Urinary bladder (tissue), 4 donors: ENCODE measurements around the gene CSNK1G3. TPM values are rescaled to one million over a fixed set of nuclear protein-coding genes. Genes with fewer than 3 reads are reported as not detected.
"Not testable (repeated sequence)": the region's sequence is repeated elsewhere in the genome, so short reads cannot be mapped to it uniquely, and the experiment has no call there.

Source experiments
- DNase-seq: peaks from one replicate; pipeline ENCODE4 v3.0.0-alpha.2; 2015; ENCODE audit errors: extremely low spot score
- H3K27ac ChIP-seq: one replicate; pipeline ENCODE4 v1.5.1; 2013; ENCODE audit warnings: low read depth, mild to moderate bottlenecking, moderate library complexity
- H3K36me3 ChIP-seq: one replicate; pipeline ENCODE4 v1.6.1; 2013; ENCODE audit warnings: mild to moderate bottlenecking, moderate library complexity; ENCODE audit not compliant: insufficient read depth
- H3K4me1 ChIP-seq: one replicate; pipeline ENCODE4 v1.6.1; 2013; ENCODE audit warnings: mild to moderate bottlenecking, moderate library complexity; ENCODE audit not compliant: insufficient read depth
- H3K4me3 ChIP-seq: one replicate; pipeline ENCODE4 v1.5.1; 2013; ENCODE audit warnings: low read depth, low read length
- WGBS: extraction: QIAGEN DNeasy Blood & Tissue Kit; methylation state at CpG from one replicate; pipeline ENCODE4 v1.1.7; 2013; 5-methylcytosine and 5-hydroxymethylcytosine counted together
- polyA plus RNA-seq: library from polyadenylated mRNA; stranded (reverse); fragments of 200-250 nt; gene quantifications from one replicate; pipeline ENCODE4 v1.2.3, GENCODE V29; 2013
- total RNA-seq: library from RNA; depleted of rRNA; stranded (reverse); fragments of >200 nt; gene quantifications from one replicate; pipeline ENCODE4 v1.2.3, GENCODE V29; 2014
- donor health status: healthy with polysubstance abuse.
- donor health status: healthy.

The CSNK1G3 gene
- total RNA-seq: 166 TPM
- polyA plus RNA-seq: 12.9 TPM

DNA sequence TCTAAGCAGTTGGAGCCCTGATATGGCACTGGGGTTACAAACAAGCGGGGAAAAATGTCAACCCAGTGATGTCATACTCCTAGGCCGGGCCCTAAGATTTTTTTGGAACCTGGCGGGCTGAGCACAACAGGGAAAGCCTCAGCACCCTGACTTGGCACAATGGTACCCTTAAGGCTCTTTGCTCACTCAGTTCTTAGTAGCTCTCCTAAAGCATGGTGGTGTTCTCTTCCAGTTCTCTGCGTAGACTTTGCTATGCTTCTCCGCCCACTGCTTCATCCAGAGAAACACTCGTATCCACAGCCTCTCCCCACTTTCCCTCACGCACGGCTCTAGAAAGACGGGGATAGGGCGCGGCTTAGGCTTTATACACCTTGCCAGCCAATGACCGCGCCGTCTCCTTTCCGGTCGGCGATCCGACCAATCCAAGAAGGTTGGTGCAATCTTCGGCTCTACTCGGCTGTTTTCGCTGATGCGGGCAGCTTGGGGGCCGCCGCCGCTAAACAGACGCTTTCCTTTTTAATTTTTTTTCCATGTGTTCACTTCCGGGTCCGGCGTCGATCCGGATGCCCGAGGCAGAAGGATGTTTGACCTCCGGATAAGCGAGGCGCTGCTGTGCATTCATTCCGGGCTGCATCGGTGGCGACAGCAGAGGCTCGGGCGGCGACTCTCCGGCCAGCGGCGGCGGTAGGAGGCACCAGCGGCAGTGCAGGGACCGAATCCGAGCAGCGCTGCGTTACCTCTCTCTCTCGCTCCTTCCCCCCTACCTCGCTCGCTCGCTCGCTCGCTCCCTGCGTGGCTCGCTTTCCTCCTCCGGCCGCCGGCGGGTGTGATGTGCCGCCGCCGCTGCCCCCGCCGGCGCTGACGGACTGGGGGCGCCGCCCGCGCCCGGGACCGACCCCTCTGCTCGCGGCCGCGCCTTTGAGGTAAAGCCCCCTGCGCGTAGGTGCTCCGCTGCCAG is at the start of gene CSNK1G3:
TSS of gene CSNK1G3 (plus strand) at position 530 of the 958 bp plus-strand sequence. CDS start 33,487 bp downstream, outside the sequence.
- peak within 1 kb of the TSS; percentile 97 for H3K27ac ChIP-seq
- WGBS: 1% methylated on average over 82 of the region's 82 CpGs

DNA sequence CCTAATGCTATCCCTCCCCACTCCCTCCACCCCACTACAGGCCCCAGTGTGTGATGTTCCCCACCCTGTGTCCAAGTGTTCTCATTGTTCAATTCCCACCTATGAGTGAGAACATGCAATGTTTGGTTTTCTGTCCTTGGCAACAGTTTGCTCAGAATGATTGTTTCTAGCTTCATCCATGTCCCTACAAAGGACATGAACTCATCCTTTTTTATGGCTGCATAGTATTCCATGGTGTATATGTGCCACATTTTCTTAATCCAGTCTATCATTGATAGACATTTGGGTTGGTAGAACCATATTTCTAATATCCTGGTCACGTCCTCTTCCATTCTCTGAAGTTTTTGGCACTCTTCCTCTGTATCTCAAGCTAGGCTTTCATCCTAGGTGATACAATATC is 45.1 kb upstream of the CSNK1G3 start:
- H3K4me3 ChIP-seq, DNase-seq, H3K4me1 ChIP-seq, H3K27ac ChIP-seq, H3K36me3 ChIP-seq: not testable (repeated sequence)
- WGBS: 98% methylated on average over 1 of the region's 1 CpG

More for the DNA sequence above, at the start of gene CSNK1G3:
- no peaks in the 10 kb centered on the region for H3K36me3 ChIP-seq
- DNase-seq: peak; percentile 95
- no peaks in the 10 kb centered on the region for H3K4me1 ChIP-seq
- H3K4me3 ChIP-seq: peak within 1 kb of the TSS; percentile 99

DNA sequence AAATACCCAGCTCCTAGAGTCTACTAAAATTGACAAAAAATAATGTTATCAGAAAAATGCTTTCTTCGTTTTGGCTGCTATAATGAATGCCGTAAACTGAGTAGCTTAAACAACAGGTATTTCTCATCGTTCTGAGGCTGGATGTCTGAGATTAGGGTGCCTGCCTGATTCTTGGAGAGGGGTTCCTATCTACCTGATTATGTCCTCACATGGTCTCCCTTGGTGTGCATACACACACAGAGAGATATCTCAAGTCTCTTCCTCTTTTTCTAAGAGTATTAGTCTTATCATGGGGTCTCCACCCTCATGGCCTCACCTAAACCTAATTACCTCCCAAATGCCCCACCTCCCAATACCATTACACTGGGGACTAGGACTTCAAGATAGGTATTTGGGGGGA is 40.6 kb upstream of the CSNK1G3 start:
- H3K27ac ChIP-seq: no peak overlapping the region
- DNase-seq: no peak
- H3K4me1 ChIP-seq: no peaks in the 10 kb centered on the region
- no peaks in the 10 kb centered on the region for H3K36me3 ChIP-seq
- 90% methylated on average over 3 of the region's 3 CpGs for WGBS
- H3K4me3 ChIP-seq: no peak overlapping the region

DNA sequence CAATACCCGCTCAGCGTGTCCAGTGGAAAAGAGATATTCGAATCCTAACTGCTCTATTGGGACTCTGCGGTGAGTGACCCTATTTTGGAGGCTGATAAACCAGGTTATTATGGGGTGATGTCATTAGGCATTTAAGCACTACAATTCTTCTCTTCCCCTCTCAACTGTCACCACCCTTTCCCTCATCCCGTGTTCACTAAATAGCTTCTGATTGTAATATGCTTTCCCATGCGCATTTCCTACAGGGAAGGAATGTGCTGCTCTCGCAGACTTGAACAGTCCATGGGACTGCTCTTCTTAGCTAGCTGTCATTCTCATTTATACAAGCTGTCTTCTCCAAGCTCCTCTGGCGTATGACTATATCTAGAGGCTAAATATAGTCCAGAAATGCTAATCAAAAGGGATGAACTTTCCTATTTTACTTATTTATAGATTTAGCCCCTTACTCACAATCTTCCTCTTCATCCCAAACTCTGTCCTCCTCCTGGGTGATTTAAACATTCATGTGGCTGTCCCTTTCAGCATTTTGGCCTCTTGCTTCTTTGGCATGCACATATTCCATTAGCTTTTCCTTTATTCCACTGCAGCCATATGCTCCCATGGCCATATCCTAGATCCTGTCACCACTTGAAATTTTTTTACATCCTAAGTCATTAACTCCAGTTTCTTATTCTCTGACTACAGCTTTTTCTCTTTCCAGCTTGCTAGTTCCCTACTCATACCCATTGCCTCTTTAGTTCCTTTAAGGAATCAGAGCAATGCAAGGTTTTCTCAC is 39.6 kb upstream of the CSNK1G3 start:
- Histone ChIP-seq H3K36me3 (no peaks in the 10 kb centered on the region), H3K27ac (no peak overlapping the region), H3K4me1 (no peaks in the 10 kb centered on the region), H3K4me3 (no peak overlapping the region)
- 81% methylated on average over 8 of the region's 8 CpGs for WGBS
- no peak for DNase-seq

DNA sequence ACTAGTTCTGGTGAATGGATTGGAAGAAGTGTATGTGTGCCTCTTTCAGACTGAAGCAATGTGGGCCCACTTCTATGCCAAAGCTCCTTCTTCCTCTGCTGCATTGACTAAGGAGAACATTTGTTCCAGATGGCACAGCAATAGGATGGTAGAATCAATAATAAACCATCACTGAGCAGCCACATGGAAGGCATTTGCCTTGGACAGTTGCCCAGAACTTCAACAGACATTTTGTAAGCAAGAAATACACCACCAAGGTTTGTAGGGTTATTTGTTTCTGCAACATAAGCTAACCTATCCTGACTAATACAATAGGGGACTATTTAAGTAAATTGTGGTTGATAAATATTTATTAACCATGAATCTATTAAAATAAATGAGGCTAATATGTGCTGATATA is 37.7 kb upstream of the CSNK1G3 start:
- H3K36me3 ChIP-seq: no peaks in the 10 kb centered on the region
- H3K4me3 ChIP-seq: no peak overlapping the region
- H3K4me1 ChIP-seq: no peaks in the 10 kb centered on the region
- DNase-seq: no peak
- H3K27ac ChIP-seq: no peak overlapping the region

DNA sequence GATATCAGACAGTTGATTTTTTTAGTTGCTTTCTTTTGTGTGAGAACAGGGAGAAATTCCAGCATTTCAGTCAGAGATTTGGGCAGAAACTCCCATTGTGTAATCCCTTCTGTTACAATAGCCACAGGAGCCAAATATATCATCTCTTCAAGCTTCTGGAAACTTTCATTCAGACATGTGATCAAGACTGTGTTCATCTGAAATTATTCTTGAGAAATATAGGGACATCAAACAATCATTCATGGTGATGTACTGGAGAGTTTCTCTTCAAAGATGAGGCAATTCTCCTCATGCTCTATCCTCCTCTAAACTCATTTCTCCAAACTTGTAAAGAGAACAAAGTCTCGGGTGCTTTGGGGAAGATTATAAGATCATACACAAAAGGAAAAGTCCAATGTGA is 35.2 kb upstream of the CSNK1G3 start:
- Histone ChIP-seq H3K4me1 (no peaks in the 10 kb centered on the region), H3K4me3 (no peak overlapping the region), H3K27ac (no peak overlapping the region), H3K36me3 (no peaks in the 10 kb centered on the region)
- DNase-seq: no peak
- WGBS: 85% methylated on average over 1 of the region's 1 CpG

DNA sequence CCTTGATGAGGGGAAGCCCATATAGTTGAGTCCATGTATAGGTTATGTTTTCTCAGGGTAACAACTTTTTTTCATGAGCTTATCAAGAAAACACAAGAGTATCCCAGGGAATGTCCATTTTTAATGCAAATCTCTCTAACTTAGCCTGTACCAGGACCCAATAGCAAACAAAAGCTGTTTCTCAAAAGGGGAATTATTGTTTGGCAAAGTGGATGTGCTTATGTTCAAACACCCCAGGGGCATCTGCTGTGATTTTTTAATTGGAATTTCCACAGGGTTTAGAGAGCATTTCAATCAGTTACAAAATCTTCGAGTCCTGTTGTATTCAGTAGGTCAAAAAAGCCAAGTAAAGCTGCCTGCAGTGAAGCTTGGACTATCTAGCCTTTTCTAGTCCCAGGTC is 33.4 kb upstream of the CSNK1G3 start:
- H3K36me3 ChIP-seq: no peaks in the 10 kb centered on the region
- H3K27ac ChIP-seq: no peak overlapping the region
- H3K4me3 ChIP-seq: no peak overlapping the region
- no peak for DNase-seq
- 88% methylated on average over 1 of the region's 1 CpG for WGBS
- H3K4me1 ChIP-seq: no peaks in the 10 kb centered on the region

DNA sequence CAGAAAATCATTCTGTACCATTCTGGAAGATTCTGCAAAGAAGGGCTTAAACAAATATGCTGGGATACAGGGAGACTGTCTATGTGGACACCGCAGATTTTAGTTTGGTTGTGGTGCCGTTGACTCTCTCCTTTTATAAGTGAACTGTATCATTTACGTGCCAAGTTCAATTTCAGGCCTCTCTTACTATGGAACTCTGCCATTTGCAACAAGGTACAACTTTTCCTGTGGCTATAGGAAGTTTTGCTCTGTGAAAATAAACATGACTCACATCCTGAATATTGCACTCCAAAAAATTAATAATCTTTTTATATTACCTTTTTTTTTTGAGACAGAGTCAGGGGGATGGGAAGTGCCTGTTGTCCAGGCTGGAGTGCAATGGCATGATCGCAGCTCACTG is 29.7 kb upstream of the CSNK1G3 start:
- 84% methylated on average over 4 of the region's 4 CpGs for WGBS
- Histone ChIP-seq H3K27ac (no peak overlapping the region), H3K36me3 (no peaks in the 10 kb centered on the region), H3K4me3 (no peak overlapping the region), H3K4me1 (no peaks in the 10 kb centered on the region)
- DNase-seq: no peak

DNA sequence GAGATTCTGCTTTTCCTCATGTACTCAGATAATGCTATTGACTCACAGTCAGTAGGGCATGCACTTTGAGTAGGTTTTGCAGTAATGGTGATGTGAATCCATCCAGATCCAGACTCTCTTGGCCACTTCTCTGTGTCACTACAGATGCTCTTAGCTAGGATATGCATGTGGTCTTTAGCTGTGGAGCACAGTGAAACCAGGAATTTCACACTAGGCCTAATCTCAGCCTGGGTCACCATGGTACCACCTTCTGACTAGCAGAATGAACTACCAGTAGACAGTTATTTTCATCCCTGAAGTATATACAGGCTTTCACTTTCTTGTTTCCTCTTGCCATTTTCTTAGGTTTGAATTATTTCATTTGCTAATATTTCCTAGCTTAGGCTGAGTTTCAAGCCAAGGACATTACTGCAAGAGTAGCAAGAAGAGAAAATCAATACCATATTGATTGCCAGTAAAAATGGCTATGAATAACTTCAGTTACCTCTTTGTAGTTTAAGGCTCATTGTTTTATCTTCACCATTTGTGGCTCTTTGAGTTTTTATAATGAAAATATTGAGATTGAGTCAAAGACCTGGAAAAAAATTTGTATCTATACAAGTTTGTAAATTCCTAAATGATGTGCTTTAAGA is 28.4 kb upstream of the CSNK1G3 start:
- H3K4me1 ChIP-seq: no peaks in the 10 kb centered on the region

DNA sequence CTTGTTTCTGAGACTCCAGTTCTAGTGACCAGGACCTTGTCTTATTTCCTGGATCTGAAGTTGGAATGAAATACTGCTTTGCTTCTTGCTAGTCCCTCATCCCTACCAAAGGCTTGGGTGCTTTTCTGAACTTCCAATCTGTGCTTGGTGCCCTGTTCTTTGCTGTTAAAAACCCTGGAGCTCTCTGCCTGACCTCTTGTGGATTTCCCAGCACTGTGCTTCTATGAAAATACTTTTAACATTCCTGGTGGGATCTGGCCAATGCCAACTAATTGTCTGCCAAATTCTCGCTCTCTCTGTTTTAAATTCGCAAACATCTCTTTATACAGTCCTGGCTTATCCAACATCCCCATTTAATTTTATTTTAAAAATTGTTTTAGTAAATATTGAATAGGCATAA is 26.7 kb upstream of the CSNK1G3 start:
- DNase-seq: no peak
- WGBS: 72% methylated on average over 2 of the region's 2 CpGs
- H3K4me1 ChIP-seq: no peaks in the 10 kb centered on the region
- H3K27ac ChIP-seq: no peak overlapping the region
- no peaks in the 10 kb centered on the region for H3K36me3 ChIP-seq
- H3K4me3 ChIP-seq: no peak overlapping the region

More for the DNA sequence above, 28.4 kb upstream of the CSNK1G3 start:
- Histone ChIP-seq H3K4me3 (no peak overlapping the region), H3K36me3 (no peaks in the 10 kb centered on the region), H3K27ac (no peak overlapping the region)
- no peak for DNase-seq

DNA sequence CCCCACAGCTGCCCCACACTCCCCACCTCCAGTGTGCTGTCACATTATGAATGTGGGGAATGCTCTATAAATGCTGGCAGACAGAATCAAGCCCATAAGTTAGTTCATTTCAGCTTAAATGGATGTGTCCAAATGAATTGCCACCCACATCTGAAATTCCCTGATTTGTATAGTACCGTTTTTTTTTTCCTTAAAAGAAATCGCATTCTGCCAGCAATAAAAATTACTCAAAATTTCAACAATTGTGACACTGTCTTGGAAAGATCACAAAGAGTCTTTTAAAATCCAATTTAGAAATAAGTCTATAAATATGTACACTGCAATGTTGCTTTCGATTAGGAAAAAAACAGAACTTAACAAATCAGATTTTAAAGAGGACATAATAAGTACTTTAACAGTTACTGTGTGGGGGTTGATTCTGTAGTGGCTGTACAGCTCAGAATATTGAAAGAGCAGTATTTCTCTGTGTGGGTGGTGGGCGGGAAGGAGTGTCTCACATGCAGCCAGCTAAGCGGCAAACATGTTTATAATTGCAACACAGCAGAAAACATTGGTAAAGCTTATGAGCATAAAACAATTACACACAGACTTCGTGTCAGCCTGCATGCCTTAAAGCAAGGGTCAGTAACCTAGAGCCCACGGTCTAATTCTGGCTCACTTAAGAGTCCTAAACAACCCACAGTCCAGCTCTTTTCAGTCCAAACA is 24.9 kb upstream of the CSNK1G3 start:
- H3K4me1 ChIP-seq: no peaks in the 10 kb centered on the region
- no peak for DNase-seq
- no peaks in the 10 kb centered on the region for H3K36me3 ChIP-seq
- no peak overlapping the region for H3K4me3 ChIP-seq
- no peak overlapping the region for H3K27ac ChIP-seq
- WGBS: 46% methylated on average over 7 of the region's 7 CpGs

DNA sequence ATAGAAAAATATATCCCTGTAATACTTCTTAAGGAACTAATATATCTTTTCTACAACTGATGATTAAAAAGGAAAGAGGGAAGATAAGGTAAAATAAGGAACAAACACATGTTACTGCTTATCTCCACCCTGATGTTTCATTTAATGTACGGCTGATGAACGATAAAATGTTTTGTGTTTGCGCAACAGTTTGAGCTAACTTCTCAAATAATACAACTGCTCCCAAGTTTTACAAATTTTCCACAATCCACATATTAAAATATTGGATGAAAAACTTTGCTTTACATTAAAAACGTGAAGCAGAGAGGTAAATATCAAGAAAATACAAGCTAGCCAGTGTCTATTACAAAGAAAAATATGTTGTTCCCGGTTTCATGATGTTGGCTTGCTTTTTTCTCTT is 21.0 kb upstream of the CSNK1G3 start:
- Histone ChIP-seq H3K27ac (no peak overlapping the region), H3K4me1 (no peaks in the 10 kb centered on the region), H3K4me3 (no peak overlapping the region), H3K36me3 (no peaks in the 10 kb centered on the region)
- DNase-seq: no peak
- 79% methylated on average over 5 of the region's 5 CpGs for WGBS

DNA sequence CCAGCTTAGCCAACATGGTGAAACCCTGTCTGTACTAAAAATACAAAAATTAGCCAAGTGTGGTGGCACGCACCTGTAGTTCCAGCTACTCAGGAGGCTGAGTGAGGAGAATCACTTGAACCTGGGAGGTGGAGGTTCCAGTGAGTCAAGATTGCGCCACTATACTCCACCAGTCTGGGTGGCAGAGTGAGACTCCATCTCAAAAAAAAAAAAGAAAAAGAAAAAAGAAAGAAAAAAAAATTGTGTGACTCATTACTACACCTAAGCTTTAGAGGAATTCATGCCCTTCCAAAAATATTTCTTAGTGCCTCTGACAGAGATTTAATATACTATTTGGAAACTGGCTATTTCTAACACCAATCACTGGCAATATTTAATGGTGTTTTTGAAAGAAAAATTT is 16.8 kb upstream of the CSNK1G3 start:
- DNase-seq, H3K4me3 ChIP-seq, H3K27ac ChIP-seq, H3K36me3 ChIP-seq, H3K4me1 ChIP-seq: not testable (repeated sequence)
- WGBS: 99% methylated on average over 2 of the region's 2 CpGs
